ENCODE data around the gene MALRD1. TPM values are rescaled to one million over a fixed set of nuclear protein-coding genes. Genes with fewer than 3 reads are reported as not detected.

Gene MALRD1
- total RNA-seq, 1 donor from 2014 or later, result 0.11 TPM

DNA sequence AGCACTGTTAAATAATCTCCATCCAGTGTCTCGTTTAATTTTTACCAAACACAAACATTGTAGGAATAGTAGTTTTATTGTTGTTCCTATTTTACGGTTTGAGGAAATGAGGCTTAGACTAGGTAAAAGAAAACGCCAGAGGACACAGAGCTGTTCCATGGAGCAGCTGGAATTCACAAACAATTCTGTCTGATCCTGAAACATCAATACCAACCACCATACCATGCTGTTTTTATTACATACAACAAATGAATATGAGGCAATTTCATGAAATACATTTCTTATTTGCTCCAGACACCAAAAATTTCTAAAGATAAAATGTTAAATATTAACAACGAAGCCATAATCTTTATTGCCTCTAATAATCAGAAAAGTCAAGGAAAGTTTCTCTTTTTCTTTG lies 9.4 kb downstream of the MALRD1 start:
- H3K4me2 ChIP-seq, result no peak overlapping the region
- Mint-ChIP-seq H3K36me3 (no peaks in the 10 kb centered on the region), H3K27me3 (ENCODE audit: insufficient read depth, low read depth) (no peaks in the 10 kb centered on the region), H3K4me1 (peaks cover 3% of the 10 kb centered on the region), H3K9me3 (no peaks in the 10 kb centered on the region), H3K4me3 (no peak overlapping the region), H3K27ac (no peak overlapping the region)
- no peaks in the 10 kb centered on the region for H3K27me3 ChIP-seq
- DNase-seq (ENCODE audit: low spot score), result no peak
- H3K27ac ChIP-seq, result no peak overlapping the region
- no peak overlapping the region for H2AFZ ChIP-seq (replicated peaks)
- TF ChIP-seq EZH2phosphoT487 (IDR thresholded peaks at IDR 0.05), result no peak
- no peak for TF ChIP-seq EZH2 (IDR thresholded peaks at IDR 0.05)
- TF ChIP-seq, protein P1, sequence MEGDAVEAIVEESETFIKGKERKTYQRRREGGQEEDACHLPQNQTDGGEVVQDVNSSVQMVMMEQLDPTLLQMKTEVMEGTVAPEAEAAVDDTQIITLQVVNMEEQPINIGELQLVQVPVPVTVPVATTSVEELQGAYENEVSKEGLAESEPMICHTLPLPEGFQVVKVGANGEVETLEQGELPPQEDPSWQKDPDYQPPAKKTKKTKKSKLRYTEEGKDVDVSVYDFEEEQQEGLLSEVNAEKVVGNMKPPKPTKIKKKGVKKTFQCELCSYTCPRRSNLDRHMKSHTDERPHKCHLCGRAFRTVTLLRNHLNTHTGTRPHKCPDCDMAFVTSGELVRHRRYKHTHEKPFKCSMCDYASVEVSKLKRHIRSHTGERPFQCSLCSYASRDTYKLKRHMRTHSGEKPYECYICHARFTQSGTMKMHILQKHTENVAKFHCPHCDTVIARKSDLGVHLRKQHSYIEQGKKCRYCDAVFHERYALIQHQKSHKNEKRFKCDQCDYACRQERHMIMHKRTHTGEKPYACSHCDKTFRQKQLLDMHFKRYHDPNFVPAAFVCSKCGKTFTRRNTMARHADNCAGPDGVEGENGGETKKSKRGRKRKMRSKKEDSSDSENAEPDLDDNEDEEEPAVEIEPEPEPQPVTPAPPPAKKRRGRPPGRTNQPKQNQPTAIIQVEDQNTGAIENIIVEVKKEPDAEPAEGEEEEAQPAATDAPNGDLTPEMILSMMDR (IDR thresholded peaks at IDR 0.05), result no peak
- no peaks in the 10 kb centered on the region for H3K36me3 ChIP-seq
- no peaks in the 10 kb centered on the region for H3K9me3 ChIP-seq (ENCODE audit: low read depth)
- no peak overlapping the region for H3K9ac ChIP-seq
- H3K79me2 ChIP-seq (ENCODE audit: low read depth), result no peaks in the 10 kb centered on the region
- H3F3A ChIP-seq (ENCODE audit: low read depth), result no peaks in the 10 kb centered on the region
- H3K4me3 ChIP-seq, result no peak overlapping the region
- H3K4me1 ChIP-seq, result no peaks in the 10 kb centered on the region
- no peaks in the 10 kb centered on the region for H4K20me1 ChIP-seq (ENCODE audit: low read depth)

DNA sequence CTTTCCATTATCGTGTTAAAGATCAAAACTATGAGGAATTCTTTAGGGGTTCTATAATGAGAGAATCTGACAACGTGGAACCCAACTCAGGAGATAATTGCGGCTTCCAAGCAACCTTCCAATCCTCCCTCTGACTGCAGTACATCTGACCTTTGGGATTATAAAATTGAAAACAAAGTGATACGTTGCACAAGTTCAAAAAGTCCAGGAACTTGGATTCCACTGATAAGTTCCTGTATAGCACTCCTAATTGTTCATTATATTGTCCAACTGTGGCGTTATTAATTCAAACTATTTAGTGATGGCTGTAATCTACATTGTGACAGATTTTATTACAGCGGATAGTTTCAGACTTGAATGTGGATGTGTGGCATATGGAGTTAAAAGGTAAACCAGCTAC lies 15.4 kb downstream of the MALRD1 start:
- H3K4me3 Mint-ChIP-seq, result no peak overlapping the region
- Histone ChIP-seq H3K9ac (no peak overlapping the region), H3K4me3 (no peak overlapping the region), H3K9me3 (ENCODE audit: low read depth) (no peaks in the 10 kb centered on the region), H4K20me1 (ENCODE audit: low read depth) (no peaks in the 10 kb centered on the region), H3K36me3 (no peaks in the 10 kb centered on the region), H3K27ac (no peak overlapping the region), H3F3A (ENCODE audit: low read depth) (no peaks in the 10 kb centered on the region), H3K4me2 (no peak overlapping the region), H3K27me3 (no peaks in the 10 kb centered on the region), H2AFZ (replicated peaks) (no peak overlapping the region), H3K4me1 (no peaks in the 10 kb centered on the region), H3K79me2 (ENCODE audit: low read depth) (no peaks in the 10 kb centered on the region)
- no peaks in the 10 kb centered on the region for H3K9me3 Mint-ChIP-seq
- no peaks in the 10 kb centered on the region for H3K36me3 Mint-ChIP-seq
- no peak for TF ChIP-seq EZH2 (IDR thresholded peaks at IDR 0.05)
- TF ChIP-seq, protein P1 (IDR thresholded peaks at IDR 0.05), result no peak
- no peak for TF ChIP-seq EZH2phosphoT487 (IDR thresholded peaks at IDR 0.05)
- no peak overlapping the region for H3K27ac Mint-ChIP-seq
- DNase-seq (ENCODE audit: low spot score), result no peak
- H3K27me3 Mint-ChIP-seq (ENCODE audit: insufficient read depth, low read depth), result peaks cover 2% of the 10 kb centered on the region
- peaks cover 3% of the 10 kb centered on the region for H3K4me1 Mint-ChIP-seq

DNA sequence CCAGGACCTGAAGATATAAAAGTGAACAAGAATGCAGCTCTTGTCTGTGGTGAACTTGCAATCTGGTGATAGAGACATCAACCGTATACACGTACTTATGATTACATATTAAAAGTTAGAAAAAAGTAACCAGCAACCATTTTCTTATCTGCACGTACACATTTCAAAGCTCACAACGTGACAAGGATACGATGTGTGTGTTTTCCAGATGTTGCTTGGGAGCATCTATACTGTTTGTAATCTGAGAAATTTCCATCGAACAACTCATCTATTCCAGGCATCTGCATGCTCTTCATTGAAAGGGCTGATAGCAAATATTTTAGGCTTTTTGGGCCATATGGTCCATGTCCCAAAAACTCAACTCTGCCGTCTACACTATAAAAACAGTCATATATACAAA lies 23.3 kb downstream of the MALRD1 start:
- Histone ChIP-seq H3F3A (ENCODE audit: low read depth) (peaks cover 12% of the 10 kb centered on the region), H3K4me1 (peaks cover 10% of the 10 kb centered on the region), H4K20me1 (ENCODE audit: low read depth) (no peaks in the 10 kb centered on the region), H2AFZ (replicated peaks) (no peak overlapping the region), H3K36me3 (no peaks in the 10 kb centered on the region), H3K79me2 (ENCODE audit: low read depth) (no peaks in the 10 kb centered on the region), H3K27ac (no peak overlapping the region), H3K4me2 (no peak overlapping the region), H3K9me3 (ENCODE audit: low read depth) (no peaks in the 10 kb centered on the region), H3K9ac (no peak overlapping the region), H3K4me3 (no peak overlapping the region), H3K27me3 (no peaks in the 10 kb centered on the region)
- peaks cover 5% of the 10 kb centered on the region for H3K4me1 Mint-ChIP-seq
- no peaks in the 10 kb centered on the region for H3K9me3 Mint-ChIP-seq
- no peak for DNase-seq (ENCODE audit: low spot score)
- no peak overlapping the region for H3K4me3 Mint-ChIP-seq
- H3K27me3 Mint-ChIP-seq (ENCODE audit: insufficient read depth, low read depth), result no peaks in the 10 kb centered on the region
- H3K36me3 Mint-ChIP-seq, result no peaks in the 10 kb centered on the region
- TF ChIP-seq EZH2phosphoT487 (IDR thresholded peaks at IDR 0.05) (no peak), EZH2 (IDR thresholded peaks at IDR 0.05) (no peak)
- TF ChIP-seq, protein P1 (IDR thresholded peaks at IDR 0.05), result no peak
- H3K27ac Mint-ChIP-seq, result no peak overlapping the region

Measured in neural progenitor cell (in vitro differentiated cells).